Right lobe of liver (tissue), 4 donors: ENCODE results near the gene ATP1A3.

ENCODE experiments used
- POLR2A ChIP-seq: fragments of 450-650 bp; IDR thresholded peaks from one replicate; pipeline ENCODE4 v1.6.1; 2017; ENCODE audit warnings: antibody characterized with exemption, mild to moderate bottlenecking
- TF ChIP-seq, protein P1 (sequence below), 4 donors: fragments of 200-600 bp in 3 of 4; fragments of 450-650 bp in 1 of 4; IDR thresholded peaks; one replicate each; pipeline versions ENCODE4 v1.5.1 to v1.8.0; 2016 to 2022; ENCODE audit warnings: antibody characterized with exemption in 4 of 4, mild to moderate bottlenecking in 2 of 4
- donor health status: DM: no; HTN: no; CAD: no.
- donor health status: DM: no; HTN: no; CAD: no.
- donor health status: DM: no; HTN: yes; CAD: no.

DNA sequence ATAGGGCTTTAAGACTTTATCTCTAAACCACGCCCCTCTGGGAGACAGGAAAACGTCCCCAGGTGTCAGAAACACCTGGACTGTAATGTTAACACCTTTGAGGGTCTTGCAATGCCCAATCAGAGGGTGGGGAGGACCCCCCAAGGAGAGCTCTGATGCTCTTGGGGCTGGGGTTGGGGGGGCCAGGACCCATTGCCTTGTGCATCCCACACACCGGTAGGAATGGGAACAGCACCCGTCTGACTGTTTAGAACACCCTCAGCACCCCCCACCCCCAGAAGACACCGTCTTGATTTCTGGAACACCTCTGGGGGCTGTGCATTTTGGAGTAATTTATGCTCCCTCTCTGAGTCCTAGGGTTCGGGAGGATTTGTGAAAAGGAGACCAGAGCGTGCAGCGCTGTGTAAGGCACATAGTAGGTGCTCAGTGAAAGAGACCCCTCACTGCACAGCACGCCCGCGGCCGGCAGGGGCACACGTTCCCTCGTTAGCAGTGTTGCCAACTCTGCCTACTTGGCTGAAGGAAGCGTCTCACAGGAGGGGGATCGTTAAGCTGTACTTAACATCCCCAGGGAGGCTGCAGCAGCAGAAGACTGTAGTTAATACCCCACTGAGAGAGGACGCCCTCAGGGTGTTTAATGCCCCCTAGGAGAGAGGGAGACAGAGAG, 63.0 kb downstream of the ATP1A3 start:
- no peak for TF ChIP-seq POLR2A
- TF ChIP-seq, protein P1, sequence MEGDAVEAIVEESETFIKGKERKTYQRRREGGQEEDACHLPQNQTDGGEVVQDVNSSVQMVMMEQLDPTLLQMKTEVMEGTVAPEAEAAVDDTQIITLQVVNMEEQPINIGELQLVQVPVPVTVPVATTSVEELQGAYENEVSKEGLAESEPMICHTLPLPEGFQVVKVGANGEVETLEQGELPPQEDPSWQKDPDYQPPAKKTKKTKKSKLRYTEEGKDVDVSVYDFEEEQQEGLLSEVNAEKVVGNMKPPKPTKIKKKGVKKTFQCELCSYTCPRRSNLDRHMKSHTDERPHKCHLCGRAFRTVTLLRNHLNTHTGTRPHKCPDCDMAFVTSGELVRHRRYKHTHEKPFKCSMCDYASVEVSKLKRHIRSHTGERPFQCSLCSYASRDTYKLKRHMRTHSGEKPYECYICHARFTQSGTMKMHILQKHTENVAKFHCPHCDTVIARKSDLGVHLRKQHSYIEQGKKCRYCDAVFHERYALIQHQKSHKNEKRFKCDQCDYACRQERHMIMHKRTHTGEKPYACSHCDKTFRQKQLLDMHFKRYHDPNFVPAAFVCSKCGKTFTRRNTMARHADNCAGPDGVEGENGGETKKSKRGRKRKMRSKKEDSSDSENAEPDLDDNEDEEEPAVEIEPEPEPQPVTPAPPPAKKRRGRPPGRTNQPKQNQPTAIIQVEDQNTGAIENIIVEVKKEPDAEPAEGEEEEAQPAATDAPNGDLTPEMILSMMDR (IDR thresholded peaks at IDR 0.05), result no peak
